Spleen (tissue), 11 donors: ENCODE data around the gene GPD2. TPM values are rescaled to one million over a fixed set of nuclear protein-coding genes. Genes with fewer than 3 reads are reported as not detected.

Source experiments
- DNase-seq: peaks from one replicate; pipeline ENCODE4 v3.0.0-alpha.2; 2020
- H3K27ac ChIP-seq, 8 donors: fragments of 200-600 bp; sonication (generic) in 7 of 8; 1 replicate in 4 of 8; 2 replicates in 4 of 8; pipeline versions ENCODE4 v1.5.0 to v1.8.0; 2016 to 2021; ENCODE audit warnings: inconsistent platforms in 4 of 8, mild to moderate bottlenecking in 4 of 8, moderate library complexity in 1 of 8
- H3K27me3 ChIP-seq, 7 donors: fragments of 200-600 bp; sonication (generic) in 6 of 7; replicated peaks in 1 of 7; 1 replicate in 4 of 7; 2 replicates in 3 of 7; pipeline versions ENCODE4 v1.5.0 to v1.8.0; 2016 to 2021; ENCODE audit warnings: inconsistent platforms in 3 of 7, mild to moderate bottlenecking in 1 of 7
- H3K36me3 ChIP-seq, 6 donors: fragments of 200-600 bp; sonication (generic) in 5 of 6; 1 replicate in 4 of 6; 2 replicates in 2 of 6; pipeline versions ENCODE4 v1.5.0 to v1.8.0; 2016 to 2021; ENCODE audit warnings: inconsistent platforms in 2 of 6
- H3K4me1 ChIP-seq, 6 donors: fragments of 200-600 bp; sonication (generic) in 5 of 6; 1 replicate in 3 of 6; 2 replicates in 3 of 6; pipeline versions ENCODE4 v1.5.0 to v1.8.0; 2016 to 2021; ENCODE audit warnings: inconsistent platforms in 3 of 6
- H3K4me3 ChIP-seq, 8 donors: fragments of 200-600 bp; sonication (generic) in 7 of 8; 1 replicate in 4 of 8; 2 replicates in 4 of 8; pipeline versions ENCODE4 v1.5.0 to v1.8.0; 2016 to 2021; ENCODE audit warnings: inconsistent platforms in 4 of 8, mild to moderate bottlenecking in 4 of 8, moderate library complexity in 2 of 8
- H3K9me3 ChIP-seq, 8 donors: fragments of 200-600 bp; sonication (generic) in 7 of 8; 1 replicate in 4 of 8; 2 replicates in 4 of 8; pipeline versions ENCODE4 v1.5.0 to v1.8.0; 2016 to 2021; ENCODE audit warnings: inconsistent platforms in 4 of 8
- POLR2A ChIP-seq, 3 donors: fragments of 450-650 bp; IDR thresholded peaks; one replicate each; pipeline ENCODE4 v1.5.1; 2017; ENCODE audit warnings: antibody characterized with exemption in 3 of 3, mild to moderate bottlenecking in 1 of 3
- POLR2AphosphoS5 ChIP-seq, 3 donors: sonication (generic); formaldehyde crosslinking; IDR thresholded peaks; one replicate each; pipeline ENCODE4 v1.5.1; 2017; ENCODE audit warnings: antibody characterized with exemption in 3 of 3
- WGBS, 5 donors: extraction: QIAGEN DNeasy Blood & Tissue Kit in 3 of 5; methylation state at CpG; one replicate each; pipeline versions ENCODE4 v1.1.5 to v1.1.7; 2013 to 2018; 5-methylcytosine and 5-hydroxymethylcytosine counted together
- intact Hi-C: fragments of 100-400 bp; cut with DNase I; formaldehyde crosslinking; loops from one replicate; pipeline ENCODE4 v1.15.0; 2023; ENCODE audit warnings: low total_unique reads
- polyA plus RNA-seq, 3 donors: library from polyadenylated mRNA; stranded (reverse); fragments of 200-250 nt; gene quantifications; one replicate each; pipeline ENCODE4 v1.2.1, GENCODE V29; 2013
- total RNA-seq, 7 donors: library from RNA; depleted of rRNA in 3 of 7; stranded (reverse); fragments of >200 nt in 3 of 7; fragmentation: NEBNext Ultra II Directional in 4 of 7; extraction: Animal tissue kit (Norgen Biotek cat#: 25700) in 4 of 7; gene quantifications; one replicate each; pipeline versions ENCODE4 v1.1.0 to v1.2.1, GENCODE V29; 2016 to 2021
- TF ChIP-seq, protein P1 (sequence below), 11 experiments: fragments of 200-600 bp in 7 of 11; fragments of 450-650 bp in 4 of 11; sonication (generic) in 4 of 11; IDR thresholded peaks in 8 of 11; conservative IDR thresholded peaks in 3 of 11; 1 replicate in 7 of 11; 2 replicates in 4 of 11; pipeline versions ENCODE4 v1.4.0 to v1.8.0; 2016 to 2021; ENCODE audit warnings: antibody characterized with exemption in 11 of 11, inconsistent platforms in 4 of 11, mild to moderate bottlenecking in 1 of 11
- donor health status: healthy with polysubstance abuse.
- donor health status: DM: no; HTN: no; CAD: no; lungs with moderate emphysema.
- donor health status: DM: no; HTN: no; CAD: no.
- donor health status: Bipolar disorder and iron deficiency.
- donor health status: healthy.
- donor health status: DM: no; HTN: no; CAD: no.
- donor health status: DM: yes; HTN: yes; CAD: no.

Gene GPD2
- total and polyA plus RNA-seq, 10 donors: 3.5 to 74.9 (median 28.8) TPM

DNA sequence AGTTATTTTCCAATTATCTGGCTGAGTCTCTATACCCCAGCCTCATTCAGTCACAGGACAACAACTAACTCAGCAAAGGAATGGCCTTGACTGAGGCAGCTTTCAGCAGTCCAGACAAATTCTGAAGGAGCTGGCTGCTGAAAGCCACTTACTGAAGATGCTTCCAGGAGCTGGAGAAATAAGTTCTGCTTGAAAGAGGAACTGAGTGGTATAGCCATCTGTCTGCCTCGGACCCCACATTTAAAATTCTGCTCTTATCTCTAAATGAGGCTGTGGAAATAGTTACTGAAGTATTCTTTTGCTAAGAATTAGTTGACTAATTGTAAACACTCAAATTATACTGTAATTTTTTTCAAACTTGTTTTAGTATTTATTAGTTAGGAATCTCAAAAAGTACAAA is 9.1 kb upstream of the GPD2 start:
- H3K4me1 ChIP-seq: peaks cover 0 to 10% (median 3%) of the 10 kb centered on the region in 6 donors
- H3K4me3 ChIP-seq: no peak overlapping the region
- no peak overlapping the region for H3K27ac ChIP-seq
- no peaks in the 10 kb centered on the region for H3K36me3 ChIP-seq
- WGBS, 5 donors: 41 to 64% (median 55%) methylated on average over 1 of the region's 1 CpG
- H3K27me3 ChIP-seq: no peaks in the 10 kb centered on the region
- TF ChIP-seq POLR2A (IDR thresholded peaks at IDR 0.05): no peak
- no peak for TF ChIP-seq POLR2AphosphoS5 (IDR thresholded peaks at IDR 0.05)
- DNase-seq: no peak
- no peaks in the 10 kb centered on the region for H3K9me3 ChIP-seq
- intact Hi-C loops: no loop called here

DNA sequence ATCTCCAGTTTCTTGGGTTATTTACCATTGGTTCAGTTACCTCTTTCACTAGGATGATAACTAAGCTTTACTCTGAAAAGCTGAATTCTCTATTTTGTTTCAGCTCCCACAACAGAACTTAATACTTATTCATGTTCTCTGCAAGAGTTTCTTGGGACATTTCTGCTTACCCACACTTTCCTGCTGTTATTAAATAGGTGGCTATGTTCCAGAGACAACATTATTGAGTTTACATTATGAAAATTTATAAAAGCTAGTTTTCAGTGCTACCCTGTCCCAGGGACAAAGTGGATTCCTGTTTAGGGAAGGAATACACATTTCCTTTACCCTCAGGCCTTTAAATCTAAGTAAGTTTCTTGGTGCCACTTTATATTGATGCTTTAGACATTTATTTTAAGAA is 7.0 kb upstream of the GPD2 start:
- H3K27me3 ChIP-seq: no peaks in the 10 kb centered on the region
- H3K36me3 ChIP-seq: no peaks in the 10 kb centered on the region
- H3K27ac ChIP-seq: peak overlapping the region in 1 of 8 donors; percentile 8
- no peak for DNase-seq
- peaks cover 0 to 10% (median 3%) of the 10 kb centered on the region in 6 donors for H3K4me1 ChIP-seq
- intact Hi-C loops: no loop called here
- H3K9me3 ChIP-seq: no peaks in the 10 kb centered on the region
- no peak overlapping the region for H3K4me3 ChIP-seq
- TF ChIP-seq, protein P1, sequence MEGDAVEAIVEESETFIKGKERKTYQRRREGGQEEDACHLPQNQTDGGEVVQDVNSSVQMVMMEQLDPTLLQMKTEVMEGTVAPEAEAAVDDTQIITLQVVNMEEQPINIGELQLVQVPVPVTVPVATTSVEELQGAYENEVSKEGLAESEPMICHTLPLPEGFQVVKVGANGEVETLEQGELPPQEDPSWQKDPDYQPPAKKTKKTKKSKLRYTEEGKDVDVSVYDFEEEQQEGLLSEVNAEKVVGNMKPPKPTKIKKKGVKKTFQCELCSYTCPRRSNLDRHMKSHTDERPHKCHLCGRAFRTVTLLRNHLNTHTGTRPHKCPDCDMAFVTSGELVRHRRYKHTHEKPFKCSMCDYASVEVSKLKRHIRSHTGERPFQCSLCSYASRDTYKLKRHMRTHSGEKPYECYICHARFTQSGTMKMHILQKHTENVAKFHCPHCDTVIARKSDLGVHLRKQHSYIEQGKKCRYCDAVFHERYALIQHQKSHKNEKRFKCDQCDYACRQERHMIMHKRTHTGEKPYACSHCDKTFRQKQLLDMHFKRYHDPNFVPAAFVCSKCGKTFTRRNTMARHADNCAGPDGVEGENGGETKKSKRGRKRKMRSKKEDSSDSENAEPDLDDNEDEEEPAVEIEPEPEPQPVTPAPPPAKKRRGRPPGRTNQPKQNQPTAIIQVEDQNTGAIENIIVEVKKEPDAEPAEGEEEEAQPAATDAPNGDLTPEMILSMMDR (IDR thresholded peaks at IDR 0.05 in 8 of 11, conservative IDR thresholded peaks at IDR 0.05 in 3 of 11): no peak
- no peak for TF ChIP-seq POLR2A (IDR thresholded peaks at IDR 0.05)
- TF ChIP-seq POLR2AphosphoS5 (IDR thresholded peaks at IDR 0.05): no peak

DNA sequence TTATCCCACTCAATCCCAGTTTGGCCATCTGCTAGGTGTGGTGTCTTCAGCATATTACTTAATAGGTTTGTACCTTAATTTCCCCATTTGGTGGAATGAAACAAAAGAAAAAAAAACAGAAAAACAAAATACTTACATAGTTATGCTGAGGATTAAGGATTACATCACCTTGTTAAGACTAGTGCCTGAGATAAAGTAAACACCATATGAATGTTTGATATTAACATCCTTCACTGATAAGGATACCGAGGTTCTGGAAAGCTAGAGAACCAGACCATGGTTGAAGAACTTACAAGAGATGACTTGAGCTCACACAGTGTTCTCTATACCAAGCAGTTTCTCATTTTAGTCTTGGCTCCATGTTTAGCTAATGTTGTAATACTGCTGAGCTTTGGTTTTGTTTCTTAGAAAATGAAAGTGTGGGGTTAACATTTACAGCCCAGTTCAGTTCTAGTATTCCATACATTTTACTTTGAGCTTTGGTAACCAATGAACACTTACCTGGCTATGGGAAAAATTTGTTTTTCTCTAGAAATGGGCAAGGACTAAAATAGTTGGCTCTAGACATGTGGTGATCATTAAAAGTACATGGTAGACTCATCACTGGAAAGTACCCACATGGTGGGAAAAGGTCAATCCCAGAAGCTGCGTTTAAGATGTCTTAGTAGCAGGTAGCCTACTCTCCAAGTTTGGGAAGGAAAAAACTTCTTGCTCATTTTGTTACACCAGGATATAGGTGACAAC is 5.8 kb upstream of the GPD2 start:
- H3K27ac ChIP-seq: peak overlapping the region in 7 of 8 donors; percentile 28 to 79 (median 60)
- no peaks in the 10 kb centered on the region for H3K9me3 ChIP-seq
- intact Hi-C loops: loop anchor here (10.0 kb wide), 1 partner anchor 86 kb away; no protein-coding TSS in a partner anchor
- H3K36me3 ChIP-seq: no peaks in the 10 kb centered on the region
- WGBS, 5 donors: 85 to 93% (median 90%) methylated on average over 2 of the region's 2 CpGs
- peaks cover 0 to 20% (median 12%) of the 10 kb centered on the region in 6 donors for H3K4me1 ChIP-seq
- TF ChIP-seq, protein P1 (IDR thresholded peaks at IDR 0.05 in 8 of 11, conservative IDR thresholded peaks at IDR 0.05 in 3 of 11): no peak
- TF ChIP-seq POLR2AphosphoS5 (IDR thresholded peaks at IDR 0.05) (no peak), POLR2A (IDR thresholded peaks at IDR 0.05) (no peak)
- no peak overlapping the region for H3K4me3 ChIP-seq
- DNase-seq: no peak
- no peaks in the 10 kb centered on the region for H3K27me3 ChIP-seq

DNA sequence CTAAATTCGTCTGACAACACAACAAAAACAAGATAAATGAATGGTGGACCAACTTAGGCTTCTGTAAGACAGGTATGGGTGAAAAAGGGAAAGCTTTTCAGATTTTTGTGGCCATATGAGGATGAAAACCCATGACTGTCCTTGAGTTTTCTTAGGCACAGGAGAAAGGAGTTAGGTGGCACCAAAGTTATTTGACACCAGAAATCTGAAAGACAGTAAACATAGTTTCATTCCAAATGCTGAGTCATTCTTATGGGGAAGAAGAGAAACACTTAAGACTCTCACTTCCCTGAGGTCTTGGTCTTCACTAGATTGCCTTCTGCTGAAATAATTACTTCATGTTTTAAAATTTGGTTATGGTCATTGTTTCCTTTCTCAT is 5.2 kb upstream of the GPD2 start:
- Histone ChIP-seq H3K9me3 (no peaks in the 10 kb centered on the region), H3K4me1 (peaks cover 0 to 23% (median 13%) of the 10 kb centered on the region in 6 donors), H3K4me3 (no peak overlapping the region), H3K36me3 (no peaks in the 10 kb centered on the region), H3K27me3 (no peaks in the 10 kb centered on the region), H3K27ac (peak overlapping the region in 7 of 8 donors; percentile 28 to 79 (median 60))
- TF ChIP-seq, protein P1 (IDR thresholded peaks at IDR 0.05 in 8 of 11, conservative IDR thresholded peaks at IDR 0.05 in 3 of 11): no peak
- TF ChIP-seq POLR2A (IDR thresholded peaks at IDR 0.05) (no peak), POLR2AphosphoS5 (IDR thresholded peaks at IDR 0.05) (no peak)
- no peak for DNase-seq
- intact Hi-C loops: loop anchor here (10.0 kb wide), 1 partner anchor 86 kb away; no protein-coding TSS in a partner anchor
- WGBS, 5 donors: 63 to 85% (median 79%) methylated on average over 1 of the region's 1 CpG
